NCI-H446 (cell line): ENCODE measurements around the gene ITPRID2.
A peak's percentile ranks its signal among the peaks of the same experiment; 100 is the strongest.

ENCODE experiments used
- DNase-seq, 2 experiments: peaks; one replicate each; lab custom pipeline; 2025; lab: John Stamatoyannopoulos, UW

ITPRID2 gene

GRCh38 chr2:181882246-181883020, 9.1 kb upstream of the ITPRID2 start:
- no peak for DNase-seq

- DNase-seq = no peak
These were observed 6.9 kb upstream of the ITPRID2 start for GRCh38 chr2:181884601-181885000.

GRCh38 chr2:181885096-181885495, 6.4 kb upstream of the ITPRID2 start:
- DNase-seq = no peak

GRCh38 chr2:181886192-181886591, 5.3 kb upstream of the ITPRID2 start:
- no peak for DNase-seq

- DNase-seq = no peak
These were observed 4.5 kb upstream of the ITPRID2 start for GRCh38 chr2:181887045-181887444.

GRCh38 chr2:181889776-181890175, 1.8 kb upstream of the ITPRID2 start:
- no peak for DNase-seq

- DNase-seq = no peak
These were observed 1.3 kb upstream of the ITPRID2 start for GRCh38 chr2:181890271-181890670.

- DNase-seq = peak; percentile 23 to 56
These were observed 652 bp downstream of the ITPRID2 start for GRCh38 chr2:181891966-181892798.

- peak in 1 of 2 experiments; percentile 45 for DNase-seq
These were observed 1.4 kb downstream of the ITPRID2 start for GRCh38 chr2:181892799-181893435.

GRCh38 chr2:181894381-181894780, 2.9 kb downstream of the ITPRID2 start:
- no peak for DNase-seq

- no peak for DNase-seq
These were observed 4.3 kb downstream of the ITPRID2 start for GRCh38 chr2:181895818-181896217.

- DNase-seq = no peak
These were observed 4.8 kb downstream of the ITPRID2 start for GRCh38 chr2:181896286-181896685.

- no peak for DNase-seq
These were observed 8.6 kb downstream of the ITPRID2 start for GRCh38 chr2:181900007-181900651.

GRCh38 chr2:181902625-181903024, 11.1 kb downstream of the ITPRID2 start:
- DNase-seq = no peak

GRCh38 chr2:181904022-181904632, 12.6 kb downstream of the ITPRID2 start:
- peak; percentile 36 to 46 for DNase-seq

- no peak for DNase-seq
These were observed 15.5 kb downstream of the ITPRID2 start for GRCh38 chr2:181907057-181907456.

GRCh38 chr2:181907635-181908034, 16.1 kb downstream of the ITPRID2 start:
- DNase-seq = no peak

- DNase-seq = no peak
These were observed 18.7 kb downstream of the ITPRID2 start for GRCh38 chr2:181910028-181910831.

- no peak for DNase-seq
These were observed 20.3 kb downstream of the ITPRID2 start for GRCh38 chr2:181911830-181912229.

GRCh38 chr2:181915102-181915501, 23.6 kb downstream of the ITPRID2 start:
- DNase-seq = no peak
